ENCODE measurements around the gene TBX2.

GRCh38 chr17:61361084-61361483, 38.6 kb upstream of the TBX2 start:
- TF ChIP-seq GLIS3 (CRISPR knock-in tag; IDR thresholded peaks at IDR 0.05) (no peak), TCF4 (CRISPR knock-in tag; IDR thresholded peaks at IDR 0.05; ENCODE audit: borderline replicate concordance) (no peak), ZNF70 (CRISPR knock-in tag; IDR thresholded peaks at IDR 0.05) (no peak), TOX (CRISPR knock-in tag; IDR thresholded peaks at IDR 0.05; ENCODE audit: borderline replicate concordance) (no peak), PATZ1 (CRISPR knock-in tag; IDR thresholded peaks at IDR 0.05; ENCODE audit: borderline replicate concordance) (no peak), POU6F1 (CRISPR knock-in tag; IDR thresholded peaks at IDR 0.05; ENCODE audit: borderline replicate concordance, low read depth) (no peak), CREB5 (CRISPR knock-in tag; IDR thresholded peaks at IDR 0.05; ENCODE audit: low read depth) (no peak), ZFP3 (CRISPR knock-in tag; IDR thresholded peaks at IDR 0.05) (no peak), PPARA (CRISPR knock-in tag; IDR thresholded peaks at IDR 0.05; ENCODE audit: borderline replicate concordance) (no peak), SNAI2 (CRISPR knock-in tag; IDR thresholded peaks at IDR 0.05) (no peak), ISL1 (CRISPR knock-in tag; IDR thresholded peaks at IDR 0.05) (peak; percentile 74), ZFP30 (CRISPR knock-in tag; IDR thresholded peaks at IDR 0.05) (no peak), CSRNP3 (CRISPR knock-in tag; IDR thresholded peaks at IDR 0.05) (no peak), ZNF8 (CRISPR knock-in tag; IDR thresholded peaks at IDR 0.05) (no peak)
